ENCODE data around the gene CUL1. TPM values are rescaled to one million over a fixed set of nuclear protein-coding genes. Genes with fewer than 3 reads are reported as not detected.

Gene CUL1
- total RNA-seq, 2 donors from 2014 or later, result 19.5 to 23.1 TPM

- Histone ChIP-seq H3K4me3 (no peak overlapping the region), H3K36me3 (replicated peaks in 1 of 2; ENCODE audit: insufficient read depth in 1 of 2, low read depth in 2 of 2) (peaks cover 0 to 6% of the 10 kb centered on the region in 2 donors), H3K9me3 (no peaks in the 10 kb centered on the region), H3K27ac (no peak overlapping the region), H3K27me3 (no peaks in the 10 kb centered on the region), H3K4me1 (peaks cover 6% of the 10 kb centered on the region)
- intact Hi-C loops (cut with DNase I), result no loop called here
- TF ChIP-seq POLR2A (IDR thresholded peaks at IDR 0.05) (no peak), CTCF (IDR thresholded peaks at IDR 0.05) (no peak)
- 89 to 91% methylated on average over 2 of the region's 2 CpGs for WGBS, 2 donors
- no peak for DNase-seq
- no peak for ATAC-seq
Observed at GRCh38 chr7:148733496-148733895, 34.8 kb downstream of the CUL1 start.

GRCh38 chr7:148735141-148735540 is 36.4 kb downstream of the CUL1 start:
- no peaks in the 10 kb centered on the region for H3K27me3 ChIP-seq
- no peak overlapping the region for H3K27ac ChIP-seq
- peaks cover 0 to 6% of the 10 kb centered on the region in 2 donors for H3K36me3 ChIP-seq (replicated peaks in 1 of 2; ENCODE audit: insufficient read depth in 1 of 2, low read depth in 2 of 2)
- no peak for TF ChIP-seq POLR2A (IDR thresholded peaks at IDR 0.05)
- TF ChIP-seq CTCF (IDR thresholded peaks at IDR 0.05), result no peak
- ATAC-seq (no peak), DNase-seq (no peak)
- intact Hi-C loops (cut with DNase I), result no loop called here
- no peak overlapping the region for H3K4me3 ChIP-seq
- WGBS, 2 donors, result 69 to 83% methylated on average over 10 to 11 of the region's 11 CpGs
- no peaks in the 10 kb centered on the region for H3K4me1 ChIP-seq
- H3K9me3 ChIP-seq, result no peaks in the 10 kb centered on the region

- no peaks in the 10 kb centered on the region for H3K9me3 ChIP-seq
- no peaks in the 10 kb centered on the region for H3K4me1 ChIP-seq
- DNase-seq (no peak), ATAC-seq (no peak)
- no peak overlapping the region for H3K4me3 ChIP-seq
- H3K27me3 ChIP-seq, result no peaks in the 10 kb centered on the region
- no peak for TF ChIP-seq POLR2A (IDR thresholded peaks at IDR 0.05)
- no peak for TF ChIP-seq CTCF (IDR thresholded peaks at IDR 0.05)
- no peak overlapping the region for H3K27ac ChIP-seq
- H3K36me3 ChIP-seq (replicated peaks in 1 of 2; ENCODE audit: insufficient read depth in 1 of 2, low read depth in 2 of 2), result peaks cover 0 to 13% of the 10 kb centered on the region in 2 donors
- 97 to 98% methylated on average over 3 of the region's 3 CpGs for WGBS, 2 donors
- intact Hi-C loops (cut with DNase I), result no loop called here
Observed at GRCh38 chr7:148735967-148736366, 37.3 kb downstream of the CUL1 start.

- DNase-seq (no peak), ATAC-seq (no peak)
- Histone ChIP-seq H3K27ac (no peak overlapping the region), H3K27me3 (no peaks in the 10 kb centered on the region), H3K36me3 (replicated peaks in 1 of 2; ENCODE audit: insufficient read depth in 1 of 2, low read depth in 2 of 2) (peaks cover 0 to 11% of the 10 kb centered on the region in 2 donors), H3K4me3 (no peak overlapping the region), H3K9me3 (no peaks in the 10 kb centered on the region), H3K4me1 (no peaks in the 10 kb centered on the region)
- intact Hi-C loops (cut with DNase I), result no loop called here
- WGBS, 2 donors, result 84 to 89% methylated on average over 14 of the region's 14 CpGs
- TF ChIP-seq POLR2A (IDR thresholded peaks at IDR 0.05) (no peak), CTCF (IDR thresholded peaks at IDR 0.05) (no peak)
Observed at GRCh38 chr7:148738737-148739535, 40.2 kb downstream of the CUL1 start.

GRCh38 chr7:148746135-148746534 is 47.4 kb downstream of the CUL1 start:
- no peaks in the 10 kb centered on the region for H3K27me3 ChIP-seq
- WGBS, 2 donors, result 82 to 95% methylated on average over 3 of the region's 3 CpGs
- no peak for DNase-seq
- no peak for TF ChIP-seq CTCF (IDR thresholded peaks at IDR 0.05)
- no peak for TF ChIP-seq POLR2A (IDR thresholded peaks at IDR 0.05)
- H3K9me3 ChIP-seq, result no peaks in the 10 kb centered on the region
- no peak for ATAC-seq
- H3K27ac ChIP-seq, result no peak overlapping the region
- no peak overlapping the region for H3K4me3 ChIP-seq
- peaks cover 0 to 2% of the 10 kb centered on the region in 2 donors for H3K36me3 ChIP-seq (replicated peaks in 1 of 2; ENCODE audit: insufficient read depth in 1 of 2, low read depth in 2 of 2)
- intact Hi-C loops (cut with DNase I), result no loop called here
- H3K4me1 ChIP-seq, result no peaks in the 10 kb centered on the region

All from body of pancreas (tissue), 4 donors.